Fibroblast of lung (primary cell): ENCODE data around the gene UFC1.

Experiments
- CTCF ChIP-seq, 2 donors: IDR thresholded peaks in 1 of 2; conservative IDR thresholded peaks in 1 of 2; 1 replicate in 1 of 2; 2 replicates in 1 of 2; pipeline ENCODE4 v1.5.1; 2011 to 2012; ENCODE audit warnings: low read length in 2 of 2, control low read depth in 1 of 2, inconsistent platforms in 1 of 2, low read depth in 1 of 2, mild to moderate bottlenecking in 1 of 2
- EZH2 ChIP-seq: IDR thresholded peaks from 2 replicates; pipeline ENCODE4 v1.5.1; 2012; ENCODE audit warnings: low read length, control low read depth, mild to moderate bottlenecking; ENCODE audit errors: missing control alignments

GRCh38 chr1:161207173-161207572, 53.4 kb downstream of the UFC1 start:
- TF ChIP-seq EZH2 = no peak
- TF ChIP-seq CTCF (conservative IDR thresholded peaks at IDR 0.05 in 1 of 2, IDR thresholded peaks at IDR 0.05 in 1 of 2; ENCODE audit: low read depth in 1 of 2, low read length in 2 of 2) = no peak
